ENCODE data around the gene REXO4. TPM values are rescaled to one million over a fixed set of nuclear protein-coding genes. Genes with fewer than 3 reads are reported as not detected.
"Not testable (repeated sequence)": the region's sequence is repeated elsewhere in the genome, so short reads cannot be mapped to it uniquely, and the experiment has no call there.

REXO4 gene
- polyA plus RNA-seq, 1 of the 3 experiments (the other 2 are of a cell fraction), result 37.3 TPM

DNA sequence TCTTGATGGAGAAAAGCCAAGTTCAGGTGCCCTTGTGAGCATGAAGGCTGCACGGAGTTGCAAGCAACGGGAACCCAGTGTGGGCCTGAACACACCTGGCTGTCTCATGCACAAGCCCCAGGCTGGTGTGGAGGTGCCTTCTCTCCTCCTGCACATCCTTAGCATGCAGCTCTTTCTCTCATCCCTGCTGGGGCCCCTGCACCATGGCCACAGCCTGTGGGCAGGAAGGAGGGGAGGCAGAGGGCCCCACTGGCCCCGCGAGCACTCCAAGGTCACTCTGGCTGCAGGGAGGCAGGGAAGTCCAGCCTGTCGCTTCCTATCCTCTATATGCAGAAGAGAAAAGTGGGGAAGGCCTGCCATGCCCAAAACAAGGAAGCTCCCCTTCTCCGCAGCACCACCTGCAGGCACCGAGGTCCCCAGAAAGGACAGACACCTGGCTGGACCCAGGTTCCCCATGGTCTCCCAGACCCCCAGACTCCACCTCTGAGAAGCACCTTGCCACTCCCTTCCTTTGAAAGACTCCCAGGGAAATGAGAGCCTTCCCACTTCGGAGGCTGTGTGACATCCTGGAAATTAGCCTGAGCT is 23.0 kb downstream of the REXO4 start:
- Histone ChIP-seq H3K4me2 (no peak overlapping the region), H2AFZ (ENCODE audit: low read depth) (no peak overlapping the region), H3F3A (replicated peaks; ENCODE audit: insufficient read depth) (no peaks in the 10 kb centered on the region), H3K79me2 (ENCODE audit: insufficient read depth) (no peaks in the 10 kb centered on the region), H3K4me3 (ENCODE audit: low read depth in 2 of 2, low read length in 1 of 2) (no peak overlapping the region), H3K9me3 (no peaks in the 10 kb centered on the region), H3K36me3 (replicated peaks in 1 of 2; ENCODE audit: control insufficient read depth in 1 of 2, insufficient read depth in 2 of 2, low read length in 1 of 2) (no peaks in the 10 kb centered on the region), H3K27ac (ENCODE audit: low read depth in 2 of 2, low read length in 1 of 2) (no peak overlapping the region), H3K9ac (no peak overlapping the region), H4K20me1 (ENCODE audit: insufficient read depth) (no peaks in the 10 kb centered on the region), H3K9me2 (no peaks in the 10 kb centered on the region), H3K4me1 (ENCODE audit: control insufficient read depth in 1 of 2, insufficient read depth in 2 of 2, low read depth in 1 of 2, low read length in 1 of 2) (no peaks in the 10 kb centered on the region), H3K27me3 (ENCODE audit: insufficient read depth) (no peaks in the 10 kb centered on the region)
- TF ChIP-seq, protein P1, sequence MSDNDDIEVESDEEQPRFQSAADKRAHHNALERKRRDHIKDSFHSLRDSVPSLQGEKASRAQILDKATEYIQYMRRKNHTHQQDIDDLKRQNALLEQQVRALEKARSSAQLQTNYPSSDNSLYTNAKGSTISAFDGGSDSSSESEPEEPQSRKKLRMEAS (IDR thresholded peaks at IDR 0.05; ENCODE audit: low read depth), result no peak
- TF ChIP-seq ELF1 (IDR thresholded peaks at IDR 0.05), result no peak
- no peak for TF ChIP-seq FOXM1 (IDR thresholded peaks at IDR 0.05; ENCODE audit: low read depth)
- ChIA-PET POLR2A (no interaction called here), CTCF (no interaction called here)
- 57% methylated on average over 5 of the region's 8 CpGs for WGBS (ENCODE audit: low lambda C conversion rate)
- DNase-seq, result no peak

DNA sequence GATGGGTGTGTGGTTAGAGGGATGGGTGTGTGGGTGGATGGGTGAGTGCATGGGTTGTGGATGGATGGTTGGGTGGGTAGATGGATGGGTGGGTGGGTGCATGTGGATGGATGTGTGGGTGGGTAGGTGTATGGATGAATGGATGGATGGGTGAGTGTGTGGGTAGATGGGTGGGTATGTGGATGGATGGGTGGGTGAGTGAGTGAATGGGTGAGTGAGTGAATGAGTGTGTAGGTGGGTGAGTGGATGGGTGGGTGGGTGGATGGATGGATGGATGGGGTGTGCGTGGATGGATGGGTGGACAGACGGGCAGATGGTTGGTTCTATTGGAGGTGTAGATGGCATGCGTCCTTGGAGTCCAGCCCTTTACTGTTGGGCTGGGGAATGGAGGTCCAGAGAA is 24.4 kb downstream of the REXO4 start:
- Histone ChIP-seq H3K9me3 (no peaks in the 10 kb centered on the region), H3K27me3 (ENCODE audit: insufficient read depth) (no peaks in the 10 kb centered on the region), H3F3A (replicated peaks; ENCODE audit: insufficient read depth) (no peaks in the 10 kb centered on the region), H3K4me3 (ENCODE audit: low read depth in 2 of 2, low read length in 1 of 2) (no peak overlapping the region), H2AFZ (ENCODE audit: low read depth) (no peak overlapping the region), H3K27ac (ENCODE audit: low read depth in 2 of 2, low read length in 1 of 2) (no peak overlapping the region), H3K9ac (no peak overlapping the region), H4K20me1 (ENCODE audit: insufficient read depth) (no peaks in the 10 kb centered on the region), H3K36me3 (replicated peaks in 1 of 2; ENCODE audit: control insufficient read depth in 1 of 2, insufficient read depth in 2 of 2, low read length in 1 of 2) (no peaks in the 10 kb centered on the region), H3K9me2 (no peaks in the 10 kb centered on the region), H3K79me2 (ENCODE audit: insufficient read depth) (no peaks in the 10 kb centered on the region), H3K4me1 (ENCODE audit: control insufficient read depth in 1 of 2, insufficient read depth in 2 of 2, low read depth in 1 of 2, low read length in 1 of 2) (no peaks in the 10 kb centered on the region), H3K4me2 (no peak overlapping the region)
- ChIA-PET POLR2A (no interaction called here), CTCF (interaction anchor here (1.0 kb wide), 1 partner anchor 17 kb away, joined by 3 read pairs; no protein-coding TSS in a partner anchor)
- no peak for TF ChIP-seq TAF1 (IDR thresholded peaks at IDR 0.05; ENCODE audit: borderline replicate concordance, low read depth, low read length)
- no peak for DNase-seq
- WGBS (ENCODE audit: low lambda C conversion rate), result 45% methylated on average over 3 of the region's 3 CpGs

DNA sequence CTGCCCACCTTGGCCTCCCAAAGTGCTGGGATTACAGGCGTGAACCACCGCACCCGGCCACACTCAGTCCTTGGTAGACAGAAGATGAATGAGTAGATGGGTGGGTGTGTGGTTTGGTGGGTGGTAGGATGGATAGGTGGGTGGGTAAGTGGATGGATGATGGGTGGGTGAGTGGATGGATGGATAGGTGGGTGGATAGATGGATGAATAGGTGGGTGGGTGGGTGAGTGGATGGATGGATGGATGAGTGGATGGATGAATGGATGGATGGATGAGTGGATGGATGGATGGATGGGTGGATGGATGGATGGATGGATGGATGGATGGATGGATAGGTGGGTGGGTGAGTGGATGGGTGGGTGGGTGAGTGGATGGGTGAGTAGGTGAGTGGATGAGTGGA is 25.5 kb downstream of the REXO4 start:
- H4K20me1 ChIP-seq (ENCODE audit: insufficient read depth); H3K4me3 ChIP-seq (ENCODE audit: low read depth in 2 of 2, low read length in 1 of 2); H3K27ac ChIP-seq (ENCODE audit: low read depth in 2 of 2, low read length in 1 of 2); H3K9me2 ChIP-seq; H3K9ac ChIP-seq; H3K9me3 ChIP-seq; H3K4me2 ChIP-seq; H3K4me1 ChIP-seq (ENCODE audit: control insufficient read depth in 1 of 2, insufficient read depth in 2 of 2, low read depth in 1 of 2, low read length in 1 of 2); H3F3A ChIP-seq (replicated peaks; ENCODE audit: insufficient read depth); H3K79me2 ChIP-seq (ENCODE audit: insufficient read depth); H2AFZ ChIP-seq (ENCODE audit: low read depth); DNase-seq; H3K36me3 ChIP-seq (replicated peaks in 1 of 2; ENCODE audit: control insufficient read depth in 1 of 2, insufficient read depth in 2 of 2, low read length in 1 of 2); H3K27me3 ChIP-seq (ENCODE audit: insufficient read depth); POLR2A ChIA-PET; CTCF ChIA-PET: not testable (repeated sequence)
- WGBS (ENCODE audit: low lambda C conversion rate), result 80% methylated on average over 3 of the region's 3 CpGs

DNA sequence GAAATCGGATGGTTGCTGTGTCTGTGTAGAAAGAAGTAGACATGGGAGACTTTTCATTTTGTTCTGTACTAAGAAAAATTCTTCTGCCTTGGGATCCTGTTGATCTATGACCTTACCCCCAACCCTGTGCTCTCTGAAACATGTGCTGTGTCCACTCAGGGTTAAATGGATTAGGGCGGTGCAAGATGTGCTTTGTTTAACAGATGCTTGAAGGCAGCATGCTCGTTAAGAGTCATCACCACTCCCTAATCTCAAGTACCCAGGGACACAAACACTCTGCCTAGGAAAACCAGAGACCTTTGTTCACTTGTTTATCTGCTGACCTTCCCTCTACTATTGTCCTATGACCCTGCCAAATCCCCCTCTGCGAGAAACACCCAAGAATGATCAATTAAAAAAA is 26.4 kb downstream of the REXO4 start:
- CTCF ChIA-PET; H3K4me1 ChIP-seq (ENCODE audit: control insufficient read depth in 1 of 2, insufficient read depth in 2 of 2, low read depth in 1 of 2, low read length in 1 of 2); H3K4me2 ChIP-seq; DNase-seq; H3K9me2 ChIP-seq; H3K27ac ChIP-seq (ENCODE audit: low read depth in 2 of 2, low read length in 1 of 2); H4K20me1 ChIP-seq (ENCODE audit: insufficient read depth); H3K36me3 ChIP-seq (replicated peaks in 1 of 2; ENCODE audit: control insufficient read depth in 1 of 2, insufficient read depth in 2 of 2, low read length in 1 of 2); H2AFZ ChIP-seq (ENCODE audit: low read depth); H3K9me3 ChIP-seq; H3K9ac ChIP-seq; H3K27me3 ChIP-seq (ENCODE audit: insufficient read depth); POLR2A ChIA-PET; H3K4me3 ChIP-seq (ENCODE audit: low read depth in 2 of 2, low read length in 1 of 2); H3F3A ChIP-seq (replicated peaks; ENCODE audit: insufficient read depth); H3K79me2 ChIP-seq (ENCODE audit: insufficient read depth): not testable (repeated sequence)
- 8% methylated on average over 1 of the region's 4 CpGs for WGBS (ENCODE audit: low lambda C conversion rate)
